Smooth muscle cell (in vitro differentiated cells): ENCODE results near the gene STIMATE. TPM values are rescaled to one million over a fixed set of nuclear protein-coding genes. Genes with fewer than 3 reads are reported as not detected.

Experiments
- DNase-seq: peaks from one replicate; lab custom pipeline; 2025; ENCODE audit not compliant: unreplicated experiment; lab: John Stamatoyannopoulos, UW
- H2AFZ ChIP-seq: fragments of 200-600 bp; sonication (generic); 2 replicates; pipeline ENCODE4 v1.6.0; 2016; ENCODE audit warnings: antibody characterized with exemption, low read depth, mild to moderate bottlenecking
- H3F3A ChIP-seq: fragments of 200-600 bp; sonication (generic); 2 replicates; pipeline ENCODE4 v1.6.0; 2017; ENCODE audit warnings: antibody characterized with exemption, low read depth
- H3K27ac ChIP-seq: fragments of 200-600 bp; sonication (generic); 2 replicates; pipeline ENCODE4 v1.5.1; 2016; ENCODE audit warnings: low read depth, mild to moderate bottlenecking
- H3K27me3 ChIP-seq: fragments of 200-600 bp; sonication (generic); 2 replicates; pipeline ENCODE4 v1.6.1; 2016; ENCODE audit warnings: low read depth, mild to moderate bottlenecking
- H3K36me3 ChIP-seq: fragments of 200-600 bp; sonication (generic); 2 replicates; pipeline ENCODE4 v1.5.1; 2016; ENCODE audit warnings: low read depth
- H3K4me1 ChIP-seq: fragments of 200-600 bp; sonication (generic); 2 replicates; pipeline ENCODE4 v1.5.1; 2016; ENCODE audit warnings: low read depth
- H3K4me2 ChIP-seq: fragments of 200-600 bp; sonication (generic); 2 replicates; pipeline ENCODE4 v1.6.0; 2016; ENCODE audit warnings: mild to moderate bottlenecking
- H3K4me3 ChIP-seq: fragments of 200-600 bp; sonication (generic); 2 replicates; pipeline ENCODE4 v1.5.1; 2016; ENCODE audit warnings: mild to moderate bottlenecking
- H3K79me2 ChIP-seq: fragments of 200-600 bp; sonication (generic); 2 replicates; pipeline ENCODE4 v1.6.0; 2016; ENCODE audit warnings: low read depth, mild to moderate bottlenecking
- H3K9ac ChIP-seq: fragments of 200-600 bp; sonication (generic); 2 replicates; pipeline ENCODE4 v1.6.0; 2016; ENCODE audit warnings: low read depth
- H3K9me3 ChIP-seq: fragments of 200-600 bp; sonication (generic); replicated peaks from 2 replicates; pipeline ENCODE4 v1.5.1; 2016; ENCODE audit warnings: low read depth
- H4K20me1 ChIP-seq: fragments of 200-600 bp; sonication (generic); 2 replicates; pipeline ENCODE4 v1.6.0; 2016; ENCODE audit warnings: low read depth
- WGBS: methylation state at CpG from one replicate; pipeline ENCODE4 v1.1.7; 2016; ENCODE audit warnings: low lambda C conversion rate; 5-methylcytosine and 5-hydroxymethylcytosine counted together
- polyA plus RNA-seq: library from polyadenylated mRNA; unstranded; fragments of >200 nt; fragmentation: Nextera tagmentation; extraction: Ambion mirVana; gene quantifications from 2 replicates; pipeline ENCODE4 v1.2.1, GENCODE V29; 2016
- total RNA-seq: library from RNA; depleted of rRNA; stranded (reverse); fragments of >200 nt; gene quantifications from 2 replicates; pipeline ENCODE4 v1.2.3, GENCODE V29; 2014
- TF ChIP-seq, protein P1 (sequence below): fragments of 200-600 bp; sonication (generic); IDR thresholded peaks from 2 replicates; pipeline ENCODE4 v1.5.1; 2017; ENCODE audit warnings: borderline replicate concordance, mild to moderate bottlenecking, antibody characterized with exemption; ENCODE audit not compliant: insufficient read depth, poor library complexity, severe bottlenecking

Gene STIMATE
- total and polyA plus RNA-seq, 2 experiments from 2014 or later: 12.8 to 18.1 TPM

- no peak within 1 kb of the TSS for H3K27ac ChIP-seq
- H2AFZ ChIP-seq: no peak within 1 kb of the TSS
- no peak within 1 kb of the TSS for H3K4me3 ChIP-seq
- H3K4me2 ChIP-seq: no peak within 1 kb of the TSS
- H4K20me1 ChIP-seq: no peaks in the 10 kb centered on the region
- H3K79me2 ChIP-seq: no peaks in the 10 kb centered on the region
- no peaks in the 10 kb centered on the region for H3K27me3 ChIP-seq
- 67% methylated on average over 11 of the region's 11 CpGs for WGBS
- TF ChIP-seq, protein P1, sequence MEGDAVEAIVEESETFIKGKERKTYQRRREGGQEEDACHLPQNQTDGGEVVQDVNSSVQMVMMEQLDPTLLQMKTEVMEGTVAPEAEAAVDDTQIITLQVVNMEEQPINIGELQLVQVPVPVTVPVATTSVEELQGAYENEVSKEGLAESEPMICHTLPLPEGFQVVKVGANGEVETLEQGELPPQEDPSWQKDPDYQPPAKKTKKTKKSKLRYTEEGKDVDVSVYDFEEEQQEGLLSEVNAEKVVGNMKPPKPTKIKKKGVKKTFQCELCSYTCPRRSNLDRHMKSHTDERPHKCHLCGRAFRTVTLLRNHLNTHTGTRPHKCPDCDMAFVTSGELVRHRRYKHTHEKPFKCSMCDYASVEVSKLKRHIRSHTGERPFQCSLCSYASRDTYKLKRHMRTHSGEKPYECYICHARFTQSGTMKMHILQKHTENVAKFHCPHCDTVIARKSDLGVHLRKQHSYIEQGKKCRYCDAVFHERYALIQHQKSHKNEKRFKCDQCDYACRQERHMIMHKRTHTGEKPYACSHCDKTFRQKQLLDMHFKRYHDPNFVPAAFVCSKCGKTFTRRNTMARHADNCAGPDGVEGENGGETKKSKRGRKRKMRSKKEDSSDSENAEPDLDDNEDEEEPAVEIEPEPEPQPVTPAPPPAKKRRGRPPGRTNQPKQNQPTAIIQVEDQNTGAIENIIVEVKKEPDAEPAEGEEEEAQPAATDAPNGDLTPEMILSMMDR: no peak
- no peak within 1 kb of the TSS for H3K9ac ChIP-seq
- H3F3A ChIP-seq: no peaks in the 10 kb centered on the region
- DNase-seq: no peak
- no peaks in the 10 kb centered on the region for H3K9me3 ChIP-seq
- H3K36me3 ChIP-seq: no peaks in the 10 kb centered on the region
- no peaks in the 10 kb centered on the region for H3K4me1 ChIP-seq
Observed at GRCh38 chr3:52834871-52835501, 62.4 kb downstream of the STIMATE start, which contains the start of gene MUSTN1. TSS of gene MUSTN1 (minus strand) at chr3:52835019. CDS start at chr3:52834948, 71 bp downstream.

- Histone ChIP-seq H3K27me3 (no peaks in the 10 kb centered on the region), H3K27ac (no peak overlapping the region), H3K79me2 (no peaks in the 10 kb centered on the region), H3F3A (no peaks in the 10 kb centered on the region), H4K20me1 (no peaks in the 10 kb centered on the region), H3K4me1 (no peaks in the 10 kb centered on the region), H3K9me3 (no peaks in the 10 kb centered on the region), H3K36me3 (no peaks in the 10 kb centered on the region), H3K4me3 (no peak overlapping the region), H2AFZ (no peak overlapping the region), H3K9ac (no peak overlapping the region), H3K4me2 (no peak overlapping the region)
- DNase-seq: no peak
- 98% methylated on average over 14 of the region's 14 CpGs for WGBS
- TF ChIP-seq, protein P1: no peak
Observed at GRCh38 chr3:52833202-52833601, 64.1 kb downstream of the STIMATE start.

GRCh38 chr3:52831500-52832301 is 65.6 kb downstream of the STIMATE start:
- Histone ChIP-seq H3K4me1 (no peaks in the 10 kb centered on the region), H3K9ac (no peak overlapping the region), H4K20me1 (no peaks in the 10 kb centered on the region), H3F3A (no peaks in the 10 kb centered on the region), H3K79me2 (no peaks in the 10 kb centered on the region), H3K4me3 (no peak overlapping the region), H3K27me3 (no peaks in the 10 kb centered on the region), H3K9me3 (no peaks in the 10 kb centered on the region), H3K4me2 (peak overlapping the region; percentile 19), H3K27ac (peak overlapping the region; percentile 20), H3K36me3 (no peaks in the 10 kb centered on the region), H2AFZ (no peak overlapping the region)
- TF ChIP-seq, protein P1: no peak
- 56% methylated on average over 20 of the region's 21 CpGs for WGBS
- DNase-seq: peak; percentile 63
